ENCODE measurements around the gene FGR. TPM values are rescaled to one million over a fixed set of nuclear protein-coding genes. Genes with fewer than 3 reads are reported as not detected.

The FGR gene
- total and polyA plus RNA-seq, 8 donors: 0.51 to 6.8 (median 3.1) TPM

DNA sequence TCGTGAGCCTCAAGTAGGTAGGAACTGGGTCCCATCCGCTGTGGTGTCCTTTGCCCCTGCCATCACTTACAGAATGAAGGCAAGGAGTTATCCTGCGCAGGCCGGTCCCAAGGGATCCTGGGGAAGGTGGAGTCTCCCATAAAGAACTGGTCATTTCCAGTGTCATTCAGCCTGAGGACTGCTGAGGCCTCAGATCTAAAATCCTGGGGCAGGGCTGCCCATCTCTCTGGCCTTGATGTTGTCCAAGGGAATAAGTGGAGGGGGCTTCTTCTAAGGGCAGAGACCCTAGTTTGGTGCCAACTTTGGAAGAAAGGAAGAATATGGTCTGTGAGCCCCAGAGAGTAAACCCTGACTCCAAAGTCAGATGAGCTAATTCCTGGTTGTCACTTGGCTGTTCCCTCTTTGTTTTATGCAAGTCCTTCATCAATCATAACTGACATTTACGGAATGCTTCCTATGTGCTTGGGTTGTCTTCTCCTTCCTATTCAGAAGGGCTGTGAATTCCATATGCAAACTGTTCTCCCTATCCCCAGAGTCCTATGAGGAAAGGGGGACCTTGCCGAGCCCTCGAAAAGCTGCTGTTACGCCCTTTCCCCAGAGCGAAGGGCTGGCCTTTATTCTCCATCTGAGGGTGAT lies 30.1 kb upstream of the FGR start:
- Histone ChIP-seq H3K4me3 (no peak overlapping the region), H3K27ac (no peak overlapping the region), H3K27me3 (no peaks in the 10 kb centered on the region), H3K4me1 (peaks cover 0 to 6% (median 0%) of the 10 kb centered on the region in 3 donors), H3K9me3 (no peaks in the 10 kb centered on the region), H3K36me3 (no peaks in the 10 kb centered on the region)
- 88 to 89% methylated on average over 9 of the region's 9 CpGs for WGBS, 2 donors
- no peak for DNase-seq
- FAIRE-seq: no peak
- no peak for ATAC-seq
- intact Hi-C loops (cut with DNase I): loop anchor here in 1 of 3 donors (10.0 kb wide), 1 partner anchor 110 kb away; no protein-coding TSS in a partner anchor
- TF ChIP-seq, protein P1, sequence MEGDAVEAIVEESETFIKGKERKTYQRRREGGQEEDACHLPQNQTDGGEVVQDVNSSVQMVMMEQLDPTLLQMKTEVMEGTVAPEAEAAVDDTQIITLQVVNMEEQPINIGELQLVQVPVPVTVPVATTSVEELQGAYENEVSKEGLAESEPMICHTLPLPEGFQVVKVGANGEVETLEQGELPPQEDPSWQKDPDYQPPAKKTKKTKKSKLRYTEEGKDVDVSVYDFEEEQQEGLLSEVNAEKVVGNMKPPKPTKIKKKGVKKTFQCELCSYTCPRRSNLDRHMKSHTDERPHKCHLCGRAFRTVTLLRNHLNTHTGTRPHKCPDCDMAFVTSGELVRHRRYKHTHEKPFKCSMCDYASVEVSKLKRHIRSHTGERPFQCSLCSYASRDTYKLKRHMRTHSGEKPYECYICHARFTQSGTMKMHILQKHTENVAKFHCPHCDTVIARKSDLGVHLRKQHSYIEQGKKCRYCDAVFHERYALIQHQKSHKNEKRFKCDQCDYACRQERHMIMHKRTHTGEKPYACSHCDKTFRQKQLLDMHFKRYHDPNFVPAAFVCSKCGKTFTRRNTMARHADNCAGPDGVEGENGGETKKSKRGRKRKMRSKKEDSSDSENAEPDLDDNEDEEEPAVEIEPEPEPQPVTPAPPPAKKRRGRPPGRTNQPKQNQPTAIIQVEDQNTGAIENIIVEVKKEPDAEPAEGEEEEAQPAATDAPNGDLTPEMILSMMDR (IDR thresholded peaks at IDR 0.05): no peak

DNA sequence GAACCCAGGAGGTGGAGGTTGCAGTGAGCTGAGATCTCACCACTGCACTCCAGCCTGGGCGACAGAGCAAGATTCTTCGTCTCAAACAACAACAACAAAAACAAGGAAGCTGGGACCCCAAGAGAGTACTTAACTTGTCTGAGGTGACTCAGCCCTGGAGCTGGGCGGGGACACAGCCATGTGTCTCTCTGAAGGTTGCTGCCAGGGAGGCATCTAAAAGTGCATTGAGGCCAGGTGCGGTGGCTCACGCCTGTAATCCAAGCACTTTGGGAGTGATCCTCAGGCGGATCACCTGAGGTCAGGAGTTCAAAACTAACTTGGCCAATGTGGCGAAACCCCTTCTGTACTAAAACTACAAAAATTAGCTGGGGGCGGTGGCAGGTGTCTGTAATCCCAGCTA lies 29.3 kb upstream of the FGR start:
- intact Hi-C loops (cut with DNase I): loop anchor here in 2 of 3 donors (5.0 to 10.0 kb wide), 2 partner anchors 57 to 109 kb away; no protein-coding TSS in a partner anchor
- Histone ChIP-seq H3K27me3 (no peaks in the 10 kb centered on the region), H3K4me3 (no peak overlapping the region), H3K9me3 (no peaks in the 10 kb centered on the region), H3K36me3 (no peaks in the 10 kb centered on the region), H3K27ac (no peak overlapping the region), H3K4me1 (peaks cover 0 to 4% (median 0%) of the 10 kb centered on the region in 3 donors)
- ATAC-seq (no peak), DNase-seq (no peak), FAIRE-seq (no peak)
- 63 to 71% methylated on average over 8 of the region's 8 CpGs for WGBS, 2 donors
- TF ChIP-seq, protein P1 (IDR thresholded peaks at IDR 0.05): no peak

DNA sequence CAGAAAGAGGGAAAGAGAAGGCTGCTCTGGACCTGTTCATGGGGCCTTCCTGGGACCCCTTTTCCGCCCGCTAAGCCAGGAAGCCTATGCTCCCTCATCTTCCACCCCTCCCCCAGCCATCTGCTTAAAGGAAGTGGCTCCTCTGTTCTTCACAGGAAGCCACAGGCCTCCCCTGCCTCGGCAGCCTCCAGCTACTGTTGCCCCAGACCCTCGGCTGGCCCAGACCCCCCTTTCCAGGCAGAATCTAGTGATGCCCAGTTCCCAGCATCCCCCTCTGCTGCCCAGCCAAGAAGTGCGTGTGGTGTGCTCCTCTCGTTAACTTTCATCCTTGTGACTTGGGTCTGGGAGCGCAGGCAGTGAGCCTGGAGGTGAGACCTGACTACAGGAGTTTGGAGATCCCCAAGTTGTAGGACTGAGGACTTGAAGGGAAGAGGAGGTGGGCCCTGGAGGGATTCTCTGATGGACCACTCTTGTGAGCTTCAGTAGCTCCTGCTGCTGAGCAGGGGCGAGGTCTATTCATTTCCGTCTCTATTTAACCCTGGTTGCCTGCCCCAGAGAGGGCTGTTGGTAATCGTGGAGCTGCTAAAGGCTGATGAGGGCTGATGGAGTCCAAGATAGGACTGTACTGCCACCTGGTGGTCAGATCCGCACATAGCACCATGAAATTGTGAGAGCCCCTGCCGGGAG lies 27.9 kb upstream of the FGR start:
- TF ChIP-seq, protein P1 (IDR thresholded peaks at IDR 0.05): peak; percentile 81 to 91 (median 86)
- ATAC-seq: peak; percentile 51 to 82 (median 76)

DNA sequence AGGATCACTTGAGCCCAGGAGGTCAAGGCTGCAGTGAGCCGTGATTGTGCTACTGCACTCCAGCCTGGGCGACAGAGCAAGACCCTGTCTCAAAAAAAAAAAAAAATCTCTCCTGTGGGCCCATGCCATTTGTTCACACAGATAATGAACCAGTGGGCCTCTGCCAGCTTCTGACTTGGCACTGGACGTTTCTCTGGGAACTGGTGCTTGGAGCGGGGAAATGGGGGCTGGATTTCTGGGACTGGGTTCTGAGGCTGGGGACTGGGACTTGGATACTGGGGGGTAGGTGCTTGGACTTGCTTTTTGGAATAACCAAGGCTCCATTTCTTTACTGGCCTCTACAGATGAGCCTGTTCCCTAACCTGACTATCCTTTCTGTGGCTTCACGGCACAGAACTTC lies 27.3 kb upstream of the FGR start:
- H3K27ac ChIP-seq: no peak overlapping the region
- H3K27me3 ChIP-seq: no peaks in the 10 kb centered on the region
- no peaks in the 10 kb centered on the region for H3K36me3 ChIP-seq
- no peak overlapping the region for H3K4me3 ChIP-seq
- FAIRE-seq (no peak), DNase-seq (no peak), ATAC-seq (no peak)
- TF ChIP-seq, protein P1 (IDR thresholded peaks at IDR 0.05): no peak
- WGBS, 2 donors: 73 to 74% methylated on average over 5 of the region's 5 CpGs
- intact Hi-C loops (cut with DNase I): loop anchor here in 2 of 3 donors (5.0 to 10.0 kb wide), 2 partner anchors 55 to 107 kb away; no protein-coding TSS in a partner anchor
- peaks cover 0 to 3% (median 0%) of the 10 kb centered on the region in 3 donors for H3K4me1 ChIP-seq
- no peaks in the 10 kb centered on the region for H3K9me3 ChIP-seq

More for the DNA sequence above, 27.9 kb upstream of the FGR start:
- Histone ChIP-seq H3K27ac (no peak overlapping the region), H3K36me3 (no peaks in the 10 kb centered on the region), H3K4me1 (peaks cover 0 to 3% (median 0%) of the 10 kb centered on the region in 3 donors), H3K27me3 (no peaks in the 10 kb centered on the region), H3K9me3 (no peaks in the 10 kb centered on the region), H3K4me3 (no peak overlapping the region)
- WGBS, 2 donors: 29 to 37% methylated on average over 12 of the region's 12 CpGs
- FAIRE-seq (no peak), DNase-seq (peak; percentile 59 to 95 (median 84))
- intact Hi-C loops (cut with DNase I): loop anchor here in 2 of 3 donors (5.0 to 10.0 kb wide), 2 partner anchors 56 to 108 kb away; no protein-coding TSS in a partner anchor

Measured in pancreas (tissue), 10 donors.